ENCODE results near the gene UTS2. TPM values are rescaled to one million over a fixed set of nuclear protein-coding genes. Genes with fewer than 3 reads are reported as not detected.

Gene UTS2
- polyA plus RNA-seq, 2 of the 4 experiments (the other 2 are of a cell fraction) = not detected

- WGBS (ENCODE audit: missing lambda C conversion rate) = 46% methylated on average over 3 of the region's 3 CpGs
- Histone ChIP-seq H3K27ac (no peak overlapping the region), H3K4me1 (no peaks in the 10 kb centered on the region), H3K4me3 (no peak overlapping the region), H3K4me2 (no peak overlapping the region), H3K9me3 (peaks cover 12% of the 10 kb centered on the region; the same call in 1 of the 3 replicates)
- ChIA-PET CTCF (no interaction called here), POLR2A (no interaction called here)
- FAIRE-seq = no peak
- no peak for ATAC-seq
- TF ChIP-seq NR3C1 (IDR thresholded peaks at IDR 0.05) (no peak), EP300 (IDR thresholded peaks at IDR 0.05) (no peak), RNF2 (IDR thresholded peaks at IDR 0.05; ENCODE audit: borderline replicate concordance, low read depth) (no peak), ZC3H11A (IDR thresholded peaks at IDR 0.05) (no peak), PHF8 (IDR thresholded peaks at IDR 0.05; ENCODE audit: borderline replicate concordance, low read depth) (no peak), CBX2 (IDR thresholded peaks at IDR 0.05; ENCODE audit: borderline replicate concordance, low read depth) (no peak), SMC3 (IDR thresholded peaks at IDR 0.05) (no peak), POLR2AphosphoS2 (conservative IDR thresholded peaks at IDR 0.05; ENCODE audit: low read length) (no peak), ZSCAN20 (CRISPR knock-in tag; IDR thresholded peaks at IDR 0.05) (no peak)
- DNase-seq (ENCODE audit: low read depth in 1 of 2, low spot score in 1 of 2) = no peak
These were observed 26.4 kb upstream of the UTS2 start for GRCh38 chr1:7879228-7879627.

- no peak for TF ChIP-seq SMC3 (IDR thresholded peaks at IDR 0.05)
- TF ChIP-seq HOXB13 (CRISPR knock-in tag; IDR thresholded peaks at IDR 0.05; ENCODE audit: low read depth) = no peak
- no peak for TF ChIP-seq CBX8 (IDR thresholded peaks at IDR 0.05)
- TF ChIP-seq CHD2 (IDR thresholded peaks at IDR 0.05; ENCODE audit: low read length, partially characterized antibody) = no peak
- TF ChIP-seq KDM1A (IDR thresholded peaks at IDR 0.05; ENCODE audit: low read depth) = no peak
- TF ChIP-seq, protein P1, sequence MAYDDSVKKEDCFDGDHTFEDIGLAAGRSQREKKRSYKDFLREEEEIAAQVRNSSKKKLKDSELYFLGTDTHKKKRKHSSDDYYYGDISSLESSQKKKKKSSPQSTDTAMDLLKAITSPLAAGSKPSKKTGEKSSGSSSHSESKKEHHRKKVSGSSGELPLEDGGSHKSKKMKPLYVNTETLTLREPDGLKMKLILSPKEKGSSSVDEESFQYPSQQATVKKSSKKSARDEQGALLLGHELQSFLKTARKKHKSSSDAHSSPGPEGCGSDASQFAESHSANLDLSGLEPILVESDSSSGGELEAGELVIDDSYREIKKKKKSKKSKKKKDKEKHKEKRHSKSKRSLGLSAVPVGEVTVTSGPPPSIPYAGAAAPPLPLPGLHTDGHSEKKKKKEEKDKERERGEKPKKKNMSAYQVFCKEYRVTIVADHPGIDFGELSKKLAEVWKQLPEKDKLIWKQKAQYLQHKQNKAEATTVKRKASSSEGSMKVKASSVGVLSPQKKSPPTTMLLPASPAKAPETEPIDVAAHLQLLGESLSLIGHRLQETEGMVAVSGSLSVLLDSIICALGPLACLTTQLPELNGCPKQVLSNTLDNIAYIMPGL (CRISPR knock-in tag; IDR thresholded peaks at IDR 0.05; ENCODE audit: borderline replicate concordance) = no peak
- TF ChIP-seq CTCF (IDR thresholded peaks at IDR 0.05) = no peak
- FAIRE-seq = no peak
- no peak for DNase-seq (ENCODE audit: low read depth in 1 of 2, low spot score in 1 of 2)
- Histone ChIP-seq H3K4me1 (no peaks in the 10 kb centered on the region), H3K27ac (no peak overlapping the region), H3K4me3 (no peak overlapping the region), H3K4me2 (no peak overlapping the region), H3K9me3 (peaks cover 12% of the 10 kb centered on the region; the same call in 1 of the 3 replicates)
- WGBS (ENCODE audit: missing lambda C conversion rate) = 0% methylated on average over 1 of the region's 1 CpG
- POLR2A ChIA-PET = no interaction called here
- ATAC-seq = no peak
- CTCF ChIA-PET = no interaction called here
These were observed 25.2 kb upstream of the UTS2 start for GRCh38 chr1:7878027-7878426.

- 48% methylated on average over 9 of the region's 11 CpGs for WGBS (ENCODE audit: missing lambda C conversion rate)
- Histone ChIP-seq H3K4me2 (no peak overlapping the region), H3K4me3 (no peak overlapping the region), H3K4me1 (no peaks in the 10 kb centered on the region), H3K9me3 (peaks cover 12% of the 10 kb centered on the region; the same call in 1 of the 3 replicates), H3K27ac (no peak overlapping the region)
- no peak for FAIRE-seq
- TF ChIP-seq HDAC2 (IDR thresholded peaks at IDR 0.05) (no peak), CBX8 (IDR thresholded peaks at IDR 0.05) (no peak), JUNB (IDR thresholded peaks at IDR 0.05) (no peak), RARB (CRISPR knock-in tag; IDR thresholded peaks at IDR 0.05) (no peak), POLR2A (IDR thresholded peaks at IDR 0.05; ENCODE audit: low read length) (no peak), SREBF2 (IDR thresholded peaks at IDR 0.05) (no peak), FOXS1 (CRISPR knock-in tag; IDR thresholded peaks at IDR 0.05) (no peak), NPAS2 (CRISPR knock-in tag; IDR thresholded peaks at IDR 0.05; ENCODE audit: borderline replicate concordance) (no peak), MYC (IDR thresholded peaks at IDR 0.05; ENCODE audit: borderline replicate concordance, low read length) (no peak), NR3C1 (IDR thresholded peaks at IDR 0.05) (no peak), CBX2 (IDR thresholded peaks at IDR 0.05; ENCODE audit: borderline replicate concordance, low read depth) (no peak), HOXB5 (CRISPR knock-in tag; IDR thresholded peaks at IDR 0.05) (no peak), SMC3 (IDR thresholded peaks at IDR 0.05) (no peak), CHD2 (IDR thresholded peaks at IDR 0.05; ENCODE audit: low read length, partially characterized antibody) (no peak), ZNF302 (CRISPR knock-in tag; IDR thresholded peaks at IDR 0.05) (no peak), RFX5 (IDR thresholded peaks at IDR 0.05) (no peak), CHD4 (IDR thresholded peaks at IDR 0.05; ENCODE audit: borderline replicate concordance) (no peak), PHF8 (IDR thresholded peaks at IDR 0.05; ENCODE audit: borderline replicate concordance, low read depth) (no peak)
- TF ChIP-seq, protein P2, sequence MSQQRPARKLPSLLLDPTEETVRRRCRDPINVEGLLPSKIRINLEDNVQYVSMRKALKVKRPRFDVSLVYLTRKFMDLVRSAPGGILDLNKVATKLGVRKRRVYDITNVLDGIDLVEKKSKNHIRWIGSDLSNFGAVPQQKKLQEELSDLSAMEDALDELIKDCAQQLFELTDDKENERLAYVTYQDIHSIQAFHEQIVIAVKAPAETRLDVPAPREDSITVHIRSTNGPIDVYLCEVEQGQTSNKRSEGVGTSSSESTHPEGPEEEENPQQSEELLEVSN (IDR thresholded peaks at IDR 0.05; ENCODE audit: borderline replicate concordance, low read depth) = no peak
- TF ChIP-seq, protein P3, sequence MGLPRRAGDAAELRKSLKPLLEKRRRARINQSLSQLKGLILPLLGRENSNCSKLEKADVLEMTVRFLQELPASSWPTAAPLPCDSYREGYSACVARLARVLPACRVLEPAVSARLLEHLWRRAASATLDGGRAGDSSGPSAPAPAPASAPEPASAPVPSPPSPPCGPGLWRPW (IDR thresholded peaks at IDR 0.05) = no peak
- CTCF ChIA-PET = no interaction called here
- POLR2A ChIA-PET = no interaction called here
- no peak for DNase-seq (ENCODE audit: low read depth in 1 of 2, low spot score in 1 of 2)
- ATAC-seq = no peak
These were observed 21.2 kb upstream of the UTS2 start for GRCh38 chr1:7873801-7874795.

Measured in A549 (cell line).